Fibroblast of mammary gland (primary cell): ENCODE results near the gene XPNPEP1.

Experiments used
- DNase-seq: peaks from one replicate; pipeline ENCODE4 v3.0.0-alpha.2; 2010; ENCODE audit warnings: low read depth
- H3K4me3 ChIP-seq: 2 replicates; pipeline ENCODE4 v1.5.1; 2011; ENCODE audit warnings: low read depth, mild to moderate bottlenecking, low read length, moderate library complexity; ENCODE audit not compliant: control insufficient read depth
- TF ChIP-seq, protein P1 (sequence below): conservative IDR thresholded peaks from 2 replicates; pipeline ENCODE4 v1.5.1; 2011; ENCODE audit warnings: low read depth, low read length, inconsistent platforms; ENCODE audit not compliant: control insufficient read depth, insufficient read depth

XPNPEP1 gene

DNA sequence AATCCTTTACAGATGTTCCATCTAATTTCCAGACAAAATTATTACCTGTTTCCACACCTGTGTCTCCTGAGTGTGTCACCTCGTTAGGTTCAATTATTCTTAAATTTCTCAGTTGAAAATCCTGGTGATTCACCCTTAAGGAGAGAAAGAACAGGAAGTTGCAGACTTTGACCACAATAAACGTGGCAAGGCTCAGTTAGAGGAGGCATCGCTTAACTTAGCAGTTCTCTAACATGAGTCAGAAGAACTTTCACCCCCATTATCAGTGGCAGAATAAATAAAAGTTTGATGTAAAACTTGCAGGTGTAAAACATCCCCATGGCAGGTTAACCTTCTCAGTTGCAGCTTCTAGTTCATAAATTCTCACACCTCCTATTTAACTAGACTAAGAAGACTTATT is 8.3 kb downstream of the XPNPEP1 start:
- no peak overlapping the region for H3K4me3 ChIP-seq
- TF ChIP-seq, protein P1, sequence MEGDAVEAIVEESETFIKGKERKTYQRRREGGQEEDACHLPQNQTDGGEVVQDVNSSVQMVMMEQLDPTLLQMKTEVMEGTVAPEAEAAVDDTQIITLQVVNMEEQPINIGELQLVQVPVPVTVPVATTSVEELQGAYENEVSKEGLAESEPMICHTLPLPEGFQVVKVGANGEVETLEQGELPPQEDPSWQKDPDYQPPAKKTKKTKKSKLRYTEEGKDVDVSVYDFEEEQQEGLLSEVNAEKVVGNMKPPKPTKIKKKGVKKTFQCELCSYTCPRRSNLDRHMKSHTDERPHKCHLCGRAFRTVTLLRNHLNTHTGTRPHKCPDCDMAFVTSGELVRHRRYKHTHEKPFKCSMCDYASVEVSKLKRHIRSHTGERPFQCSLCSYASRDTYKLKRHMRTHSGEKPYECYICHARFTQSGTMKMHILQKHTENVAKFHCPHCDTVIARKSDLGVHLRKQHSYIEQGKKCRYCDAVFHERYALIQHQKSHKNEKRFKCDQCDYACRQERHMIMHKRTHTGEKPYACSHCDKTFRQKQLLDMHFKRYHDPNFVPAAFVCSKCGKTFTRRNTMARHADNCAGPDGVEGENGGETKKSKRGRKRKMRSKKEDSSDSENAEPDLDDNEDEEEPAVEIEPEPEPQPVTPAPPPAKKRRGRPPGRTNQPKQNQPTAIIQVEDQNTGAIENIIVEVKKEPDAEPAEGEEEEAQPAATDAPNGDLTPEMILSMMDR: no peak
- DNase-seq: peak; percentile 88

DNA sequence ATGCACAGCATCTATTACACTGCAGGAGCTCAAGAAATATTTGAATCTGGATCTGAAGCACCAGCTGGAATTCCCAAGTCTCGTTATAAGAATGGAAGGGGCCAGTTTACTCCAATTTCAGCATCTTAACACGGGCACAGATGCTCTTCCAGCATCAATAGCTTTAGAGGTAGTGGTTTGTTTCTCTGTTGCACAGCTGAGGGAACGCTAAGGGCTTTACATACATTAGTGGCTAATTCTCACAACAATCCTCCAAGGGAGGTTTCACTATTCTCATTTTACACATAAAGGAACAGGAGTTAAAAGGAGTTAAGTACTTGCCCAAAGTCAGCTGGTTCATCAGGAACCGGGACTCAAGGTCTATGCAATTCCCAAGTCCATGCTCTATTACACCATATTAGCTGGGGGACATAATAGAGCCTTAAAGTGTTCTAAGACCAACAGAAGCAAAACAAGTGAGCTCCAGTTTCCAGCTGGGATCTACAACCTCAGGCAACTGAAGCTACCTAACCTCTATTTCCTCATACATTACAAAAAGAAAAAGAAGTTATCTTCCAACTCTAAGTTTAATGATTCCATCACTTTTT is 9.9 kb downstream of the XPNPEP1 start:
- TF ChIP-seq, protein P1: no peak
- DNase-seq: no peak
- no peak overlapping the region for H3K4me3 ChIP-seq

DNA sequence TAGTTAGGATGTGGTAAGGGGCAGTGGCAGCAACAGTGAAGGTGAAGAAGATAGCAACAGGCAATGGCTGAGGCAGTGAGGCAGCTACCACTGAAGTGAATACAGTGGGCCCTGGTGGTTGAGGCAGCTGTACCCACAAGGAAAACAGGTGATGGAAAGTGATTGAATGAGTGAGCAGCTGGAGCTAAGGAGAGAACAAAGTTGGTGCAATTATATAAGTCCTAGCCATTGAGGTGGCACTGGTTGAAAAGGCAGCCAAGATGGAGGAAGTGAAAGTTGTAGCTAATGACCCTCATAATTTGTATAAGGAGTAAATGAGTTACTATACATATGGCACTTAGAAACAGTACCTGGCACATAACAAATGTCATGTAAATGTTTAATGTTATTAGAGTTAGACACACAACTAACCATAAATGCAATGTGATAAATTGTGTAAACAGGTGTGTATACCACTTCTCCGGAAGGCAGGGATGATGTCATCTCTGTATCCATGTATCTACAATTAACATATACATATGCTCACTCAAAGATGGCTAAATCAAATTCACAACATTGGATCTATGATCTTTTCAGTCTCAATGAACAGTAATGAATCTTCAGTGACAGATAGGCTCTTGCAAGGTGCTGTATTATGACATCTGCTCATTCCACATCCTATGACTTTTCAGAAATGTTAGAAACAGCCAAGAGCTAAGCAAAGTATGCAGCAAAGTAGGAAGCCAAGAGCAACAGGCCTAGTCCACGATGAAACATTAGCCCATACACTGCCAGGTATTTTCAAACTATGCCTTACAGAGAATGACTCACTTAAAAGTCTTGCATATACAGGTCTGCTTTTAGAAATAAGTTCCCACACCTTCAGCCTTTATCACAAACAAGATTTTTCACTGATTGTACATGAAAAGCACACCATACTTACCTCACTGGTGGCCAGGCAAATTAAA is 10.7 kb downstream of the XPNPEP1 start:
- peak; percentile 36 for DNase-seq
- TF ChIP-seq, protein P1: no peak
- no peak overlapping the region for H3K4me3 ChIP-seq

- TF ChIP-seq, protein P1: no peak
These were observed 11.4 kb downstream of the XPNPEP1 start for GRCh38 chr10:109911903-109912302.

GRCh38 chr10:109906316-109906715 is 17.0 kb downstream of the XPNPEP1 start:
- TF ChIP-seq, protein P1: no peak
- DNase-seq: no peak
- H3K4me3 ChIP-seq: no peak overlapping the region

More at GRCh38 chr10:109911903-109912302, 11.4 kb downstream of the XPNPEP1 start:
- DNase-seq: no peak
- no peak overlapping the region for H3K4me3 ChIP-seq

- no peak overlapping the region for H3K4me3 ChIP-seq
- no peak for DNase-seq
- TF ChIP-seq, protein P1: no peak
These were observed 18.9 kb downstream of the XPNPEP1 start for GRCh38 chr10:109904397-109904796.
